HG03066 (cell line): ENCODE measurements around the gene VRK1.

Source experiments
- ATAC-seq: cut with Tn5 transposase; IDR thresholded peaks from one replicate; pipeline ENCODE4 v1.9.1; 2021; ENCODE audit warnings: low read depth; ENCODE audit not compliant: unreplicated experiment

The VRK1 gene

GRCh38 chr14:96790706-96791105 is 6.5 kb upstream of the VRK1 start:
- ATAC-seq, result no peak

- no peak for ATAC-seq
These were observed 5.2 kb upstream of the VRK1 start for GRCh38 chr14:96792003-96792402.

DNA sequence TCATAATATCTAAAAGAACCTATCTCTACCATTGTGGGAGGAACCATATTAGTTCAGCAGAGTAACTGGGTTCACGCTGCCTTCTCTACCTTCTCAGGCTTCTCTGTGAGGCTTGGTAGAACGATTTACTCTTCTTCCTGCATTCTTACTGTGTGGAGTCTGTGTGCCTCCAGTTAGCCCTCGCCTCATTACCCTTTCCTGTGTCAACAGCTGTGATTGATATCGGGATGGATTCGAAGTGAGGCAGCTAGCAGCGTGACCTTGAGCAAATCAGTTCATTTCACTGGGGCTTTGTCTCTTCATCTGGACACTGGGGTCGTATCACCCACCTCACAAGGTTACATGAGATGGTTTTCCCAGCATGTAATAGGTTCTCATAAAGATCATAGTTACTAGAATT is 4.6 kb upstream of the VRK1 start:
- ATAC-seq, result no peak

DNA sequence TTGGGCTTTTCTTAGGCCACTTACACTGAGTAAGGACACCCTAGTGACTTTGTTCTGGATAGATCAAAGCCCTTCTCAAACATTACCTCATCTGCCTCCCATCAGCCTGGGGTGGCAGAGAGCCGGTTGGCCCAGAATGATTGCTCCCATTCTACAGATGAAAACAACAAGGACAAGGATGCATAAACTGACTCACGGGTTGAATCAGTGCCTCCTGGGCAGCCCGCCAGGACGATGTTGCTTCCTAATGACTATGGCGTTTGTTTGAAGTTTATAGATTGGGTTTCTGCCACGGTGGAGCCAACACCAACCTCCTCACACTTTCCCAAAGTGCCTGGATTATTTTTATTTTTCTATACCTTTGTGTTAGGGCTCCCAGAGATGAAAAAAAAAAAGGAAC is 3.6 kb upstream of the VRK1 start:
- no peak for ATAC-seq

- ATAC-seq, result no peak
These were observed 1.9 kb upstream of the VRK1 start for GRCh38 chr14:96795109-96795828.

GRCh38 chr14:96797582-96798349 is 584 bp downstream of the VRK1 start:
- ATAC-seq, result peak; percentile 36

DNA sequence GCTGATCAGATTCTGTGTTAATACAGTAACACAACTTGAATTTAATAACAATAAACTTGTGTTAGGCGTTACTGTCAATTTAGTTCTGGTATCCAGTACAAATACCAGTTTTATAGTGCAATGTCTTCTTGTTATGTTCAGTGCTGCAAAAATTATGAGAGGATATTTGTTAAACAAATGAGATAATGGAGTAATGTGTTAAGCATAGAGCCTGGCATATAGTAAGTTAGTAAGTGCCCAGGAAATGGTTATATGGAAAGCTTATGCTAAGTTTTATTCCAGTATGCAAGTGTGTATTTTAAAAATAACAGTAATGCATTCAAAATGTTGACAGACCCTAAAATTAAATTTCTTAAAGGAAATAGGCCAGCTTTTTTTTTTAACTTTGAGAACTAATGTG is 1.8 kb downstream of the VRK1 start:
- ATAC-seq, result no peak

DNA sequence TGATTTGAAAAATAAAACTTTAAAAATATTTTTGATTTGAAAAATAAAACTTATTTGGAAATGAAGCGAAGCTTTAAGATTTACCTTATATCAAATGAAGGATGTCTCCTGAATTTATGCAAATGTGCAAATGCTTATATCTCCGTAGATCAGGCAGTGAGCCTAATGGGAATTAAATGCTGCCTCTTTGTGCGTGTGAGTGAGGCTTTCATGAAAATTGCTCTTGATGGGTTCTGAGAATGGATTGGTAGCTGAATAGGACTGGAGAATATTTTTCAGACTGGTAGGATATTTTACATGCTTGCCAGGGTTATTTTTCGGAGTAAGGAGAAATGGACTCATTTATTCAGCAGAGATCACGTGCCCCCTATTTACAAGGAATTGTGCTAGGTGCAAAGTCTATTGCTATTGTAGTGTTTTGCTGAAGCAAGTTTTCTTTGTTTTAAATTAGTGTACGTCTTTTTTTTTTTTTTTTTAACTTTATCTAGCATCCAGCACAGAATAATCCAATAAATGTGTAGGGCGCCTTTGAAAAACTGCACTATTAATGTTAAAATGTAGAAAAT is 2.4 kb downstream of the VRK1 start:
- no peak for ATAC-seq

DNA sequence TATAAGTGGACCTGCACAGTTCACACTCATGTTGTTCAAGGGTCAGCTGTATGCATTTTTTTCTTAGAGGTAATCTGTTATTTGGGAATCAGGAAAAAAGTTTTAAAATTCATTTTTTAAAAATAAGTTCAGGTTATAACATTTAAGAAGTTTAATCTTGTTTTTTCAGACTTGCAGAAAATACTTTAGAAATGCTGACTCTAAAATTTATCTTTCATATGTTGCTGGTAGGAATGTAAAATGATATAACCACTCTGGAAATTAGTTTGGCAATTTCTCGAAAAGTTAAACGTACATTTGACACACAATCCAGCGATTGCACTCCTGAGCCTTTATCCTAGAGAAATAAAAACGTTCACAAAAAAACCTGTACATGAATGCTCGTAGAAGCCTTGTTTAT is 4.7 kb downstream of the VRK1 start:
- ATAC-seq, result no peak

DNA sequence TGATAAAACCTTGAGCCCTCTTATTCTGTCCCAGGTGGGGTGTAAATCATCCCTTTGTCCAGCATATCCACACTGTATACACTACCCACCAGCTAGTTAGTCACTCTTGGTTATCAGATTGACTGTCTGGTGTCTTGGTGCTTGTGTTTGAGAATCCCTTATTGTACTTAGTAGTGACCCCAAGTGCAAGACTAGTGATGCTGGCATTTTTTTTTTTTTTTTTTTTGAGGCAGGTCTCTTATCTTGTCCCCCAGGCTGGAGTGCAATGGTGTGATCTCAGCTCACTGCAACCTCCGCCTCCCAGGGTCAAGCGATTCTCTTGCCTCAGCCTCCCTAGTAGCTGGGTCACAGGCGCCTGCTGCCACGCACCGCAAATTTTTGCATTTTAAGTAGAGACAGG is 5.8 kb downstream of the VRK1 start:
- no peak for ATAC-seq

GRCh38 chr14:96803958-96804357 is 6.8 kb downstream of the VRK1 start:
- no peak for ATAC-seq

- no peak for ATAC-seq
These were observed 7.7 kb downstream of the VRK1 start for GRCh38 chr14:96804895-96805294.

DNA sequence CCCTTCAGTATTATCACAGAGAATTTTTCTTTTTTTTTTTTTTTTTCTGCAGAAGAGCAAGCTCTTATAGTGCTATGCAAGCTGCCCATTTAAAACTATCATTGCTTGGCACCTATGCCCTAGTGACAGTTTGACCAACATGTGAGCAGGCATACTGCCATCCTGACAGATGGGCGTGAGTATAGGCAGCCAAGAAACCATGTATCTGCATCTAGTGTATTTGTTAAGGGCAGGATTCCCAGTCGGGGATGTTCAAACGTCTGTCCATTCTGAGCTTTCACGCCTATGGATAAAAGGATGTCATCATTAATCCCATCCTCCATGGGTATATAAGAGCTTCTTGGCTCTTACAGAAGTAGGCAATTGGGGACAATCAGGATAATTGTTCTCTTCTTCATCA is 8.8 kb downstream of the VRK1 start:
- ATAC-seq, result no peak

DNA sequence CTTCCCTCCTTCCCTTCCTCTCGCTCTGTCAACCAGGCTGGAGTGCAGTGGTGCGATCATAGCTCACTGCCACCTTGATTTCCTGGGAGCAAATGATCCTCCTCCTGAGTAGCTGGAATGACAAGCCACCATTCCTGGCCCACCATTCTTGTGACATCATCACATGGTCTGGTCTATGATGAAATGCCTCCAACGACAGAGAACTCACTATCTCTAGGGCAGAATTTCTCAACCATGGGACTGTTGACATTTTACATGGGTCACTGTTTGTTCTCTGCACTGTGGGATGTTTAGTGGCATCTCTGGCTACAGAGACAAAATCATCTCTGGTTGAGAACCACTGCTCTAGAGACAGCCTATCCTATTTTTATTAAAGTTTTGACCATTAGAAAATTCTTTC is 9.7 kb downstream of the VRK1 start:
- ATAC-seq, result no peak

- ATAC-seq, result no peak
These were observed 11.6 kb downstream of the VRK1 start for GRCh38 chr14:96808619-96809406.

DNA sequence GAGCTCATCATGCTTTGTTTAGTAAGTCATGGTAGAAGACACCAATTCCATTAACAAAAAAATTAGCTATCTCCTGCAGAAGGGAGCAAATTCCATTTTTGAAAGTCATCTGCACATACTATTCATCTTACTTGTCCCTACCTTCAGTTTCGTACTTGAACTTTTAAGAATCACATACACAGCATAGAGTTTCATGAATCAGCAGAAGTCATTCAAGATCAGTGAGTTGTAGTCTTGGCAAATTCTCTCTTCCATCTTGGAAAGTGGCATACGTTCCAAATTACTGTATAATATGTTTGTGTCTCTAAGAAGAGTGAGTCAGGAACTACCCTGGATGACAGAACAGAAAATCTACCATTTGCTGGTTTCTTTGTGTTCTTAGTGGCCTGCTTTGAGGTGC is 14.1 kb downstream of the VRK1 start:
- no peak for ATAC-seq

DNA sequence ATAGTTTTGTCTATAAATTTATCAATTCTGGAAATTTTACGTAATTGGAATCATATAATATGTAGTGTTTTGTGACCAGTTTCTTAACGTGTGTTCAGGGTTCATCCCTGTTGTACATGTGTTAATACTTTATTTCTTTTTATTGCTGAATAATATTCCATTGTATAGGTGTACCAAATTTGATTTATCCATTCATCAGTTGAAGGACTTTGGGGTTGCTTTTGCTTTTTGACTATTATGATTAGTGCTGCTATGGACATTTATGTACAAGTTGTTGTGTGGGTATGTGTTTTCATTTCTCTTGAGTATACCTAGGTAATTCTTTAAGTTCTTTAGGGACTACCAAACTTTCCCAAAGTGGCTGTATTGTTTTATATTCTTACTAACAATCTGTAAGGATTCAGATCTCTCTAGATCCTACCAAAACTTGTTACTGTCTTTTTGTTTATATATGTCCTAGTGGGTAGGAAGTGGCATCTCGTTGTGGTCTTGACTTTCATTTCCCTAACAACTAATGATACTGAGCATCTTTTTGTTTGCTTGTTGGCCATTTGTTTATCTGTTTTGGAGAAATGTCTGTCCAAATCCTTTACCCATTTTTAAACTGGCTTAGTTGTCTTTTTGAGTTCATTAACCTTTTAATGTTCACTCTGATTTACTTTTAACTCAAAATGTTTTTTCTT is 14.9 kb downstream of the VRK1 start:
- ATAC-seq, result peak; percentile 66

GRCh38 chr14:96816281-96816680 is 19.1 kb downstream of the VRK1 start:
- no peak for ATAC-seq

DNA sequence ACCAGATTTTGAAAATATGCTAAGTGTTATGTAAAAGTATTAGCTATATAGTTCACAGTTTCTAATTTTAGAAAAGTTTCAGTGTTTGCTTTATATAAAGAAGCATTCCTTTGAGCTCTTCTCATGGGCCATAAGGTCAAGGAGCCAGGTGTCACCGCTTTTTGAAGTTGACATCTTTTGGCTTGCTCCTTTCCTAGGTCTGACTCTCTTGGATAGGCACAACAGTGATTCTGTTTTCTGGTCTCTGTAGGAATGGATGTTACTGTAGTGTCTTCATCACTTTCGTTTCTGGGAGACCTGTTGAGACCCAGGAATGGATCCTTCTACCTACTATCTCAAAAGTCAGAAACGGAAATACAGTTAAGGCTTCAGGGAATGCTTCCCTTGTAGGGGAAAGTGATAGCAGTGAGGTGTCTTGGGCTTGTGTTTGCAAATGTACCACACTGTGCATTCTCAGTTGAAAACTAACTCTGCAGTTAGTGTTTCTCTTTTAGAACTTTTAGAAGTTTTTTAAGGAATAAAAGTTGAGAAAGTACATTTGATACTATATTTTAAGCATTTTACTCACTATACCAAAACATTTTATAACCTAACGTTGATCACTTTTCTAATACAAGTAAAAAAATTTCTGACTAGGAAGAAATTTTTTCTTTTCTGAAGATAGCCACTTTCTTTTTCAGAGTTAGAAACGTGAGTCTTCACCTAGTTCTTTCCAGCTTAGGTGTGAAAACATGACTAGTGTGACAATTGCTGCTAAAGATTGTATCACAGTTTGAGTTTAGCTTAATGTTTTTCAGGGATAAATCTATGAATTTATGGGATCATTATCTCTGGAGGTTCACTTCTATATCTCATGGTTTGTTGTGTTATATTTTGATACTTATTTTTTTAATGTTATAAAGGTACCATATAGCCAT is 20.8 kb downstream of the VRK1 start:
- ATAC-seq, result no peak

DNA sequence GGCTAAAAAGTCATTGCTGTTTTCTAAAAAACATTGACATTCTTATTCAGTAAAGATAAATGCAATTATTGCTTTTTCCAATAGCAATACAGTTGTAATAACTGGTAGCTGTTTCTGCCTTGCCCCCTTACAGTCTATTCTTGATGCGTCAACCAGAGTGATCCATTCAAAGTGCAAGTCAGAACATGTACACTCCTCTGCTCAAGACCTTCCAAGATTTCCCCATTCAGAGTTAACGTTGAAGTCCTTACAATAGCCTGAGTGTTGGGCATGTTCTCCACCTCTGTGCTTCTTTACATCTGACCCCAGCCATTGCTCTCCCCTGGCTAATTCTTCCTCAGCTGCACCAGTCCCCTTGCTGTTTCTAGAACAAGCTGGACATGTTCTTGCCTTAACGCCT is 24.3 kb downstream of the VRK1 start:
- no peak for ATAC-seq
